BLaER1 (cell line): ENCODE data around the gene NECAB3.

ENCODE experiments used
- H3K27ac ChIP-seq: shearing (Covaris generic); formaldehyde crosslinking; 2 replicates; pipeline ENCODE4 v1.8.1; 2022
- H3K27me3 ChIP-seq: shearing (Covaris generic); formaldehyde crosslinking; 2 replicates; pipeline ENCODE4 v1.8.1; 2022
- H3K36me3 ChIP-seq: shearing (Covaris generic); formaldehyde crosslinking; 2 replicates; pipeline ENCODE4 v1.8.1; 2022
- H3K4me1 ChIP-seq: shearing (Covaris generic); formaldehyde crosslinking; 2 replicates; pipeline ENCODE4 v1.8.1; 2022
- H3K4me2 ChIP-seq: shearing (Covaris generic); formaldehyde crosslinking; 2 replicates; pipeline ENCODE4 v1.8.1; 2022
- H3K4me3 ChIP-seq: shearing (Covaris generic); formaldehyde crosslinking; 2 replicates; pipeline ENCODE4 v1.8.1; 2022
- H3K9ac ChIP-seq: shearing (Covaris generic); formaldehyde crosslinking; 2 replicates; pipeline ENCODE4 v1.8.1; 2022
- H3K9me3 ChIP-seq: shearing (Covaris generic); formaldehyde crosslinking; 2 replicates; pipeline ENCODE4 v1.8.1; 2022
- H4K20me1 ChIP-seq: shearing (Covaris generic); formaldehyde crosslinking; 2 replicates; pipeline ENCODE4 v1.8.1; 2022
- Cebpa-rat ChIP-seq: shearing (Covaris generic); IDR thresholded peaks from 2 replicates; pipeline ENCODE4 v1.8.1; 2022

The NECAB3 gene

DNA sequence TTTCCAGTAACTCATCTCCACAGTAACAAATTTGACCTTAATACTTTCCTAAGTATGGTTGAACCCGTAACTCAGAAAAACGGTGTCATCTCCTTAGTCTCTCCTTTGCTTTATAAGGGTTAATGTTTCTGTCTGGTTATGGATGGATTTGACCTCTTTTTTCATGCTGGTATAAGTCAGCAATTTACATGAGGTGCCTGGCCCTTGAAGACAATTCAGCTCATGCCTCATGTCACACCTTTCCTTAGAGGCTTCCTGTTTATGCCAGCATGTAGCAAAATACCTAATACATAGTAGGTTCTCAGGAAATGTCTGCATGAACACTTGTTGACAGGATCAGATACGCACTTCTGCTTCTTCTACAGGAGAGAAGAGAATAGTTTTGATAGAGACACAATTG lies 49.8 kb downstream of the NECAB3 start:
- 0 out of 2 replicates have a peak, but pooled peaks cover 12% of the 10 kb centered on the region for H4K20me1 ChIP-seq
- no peak overlapping the region for H3K4me2 ChIP-seq
- no peak overlapping the region for H3K4me3 ChIP-seq
- H3K9ac ChIP-seq = no peak overlapping the region
- no peak overlapping the region for H3K27ac ChIP-seq
- no peaks in the 10 kb centered on the region for H3K9me3 ChIP-seq
- TF ChIP-seq Cebpa-rat = no peak
- H3K27me3 ChIP-seq = no peaks in the 10 kb centered on the region
- H3K4me1 ChIP-seq = peaks cover 4% of the 10 kb centered on the region; the same call in 1 of the 2 replicates
- peaks cover 73% of the 10 kb centered on the region for H3K36me3 ChIP-seq

DNA sequence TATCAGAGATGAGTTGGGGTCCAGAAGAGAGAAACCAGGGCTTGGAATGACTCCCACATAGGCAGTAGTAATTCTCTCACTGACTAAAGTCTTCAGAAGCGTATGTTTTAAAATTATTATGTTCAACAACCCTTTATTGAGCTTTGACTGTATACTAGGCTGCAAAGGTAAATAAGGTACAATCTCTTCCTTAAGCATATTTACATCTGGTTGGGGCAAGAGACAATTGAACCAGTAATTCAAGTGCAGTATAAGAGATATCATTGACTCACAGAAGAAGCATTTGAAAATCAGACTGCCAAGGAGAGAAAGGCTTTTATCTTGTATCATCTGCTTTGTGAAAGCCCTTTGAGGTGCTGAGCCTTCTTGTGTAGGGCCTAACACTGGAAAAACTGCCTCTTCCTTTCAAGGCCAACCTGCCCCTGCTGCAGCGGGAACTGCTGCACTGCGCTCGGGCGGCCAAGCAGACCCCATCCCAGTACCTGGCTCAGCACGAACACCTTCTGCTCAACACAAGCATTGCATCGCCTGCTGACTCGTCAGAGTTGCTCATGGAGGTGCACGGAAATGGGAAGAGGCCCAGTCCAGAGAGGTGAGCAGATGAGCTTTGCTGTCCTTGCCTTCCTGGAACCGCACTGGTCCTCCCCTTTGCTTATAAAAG lies 51.4 kb downstream of the NECAB3 start:
- Histone ChIP-seq H3K27ac (no peak overlapping the region), H3K27me3 (no peaks in the 10 kb centered on the region), H4K20me1 (0 out of 2 replicates have a peak, but pooled peaks cover 12% of the 10 kb centered on the region), H3K4me2 (no peak overlapping the region), H3K4me3 (no peak overlapping the region), H3K36me3 (peaks cover 65% of the 10 kb centered on the region), H3K9ac (no peak overlapping the region), H3K4me1 (peaks cover 4% of the 10 kb centered on the region; the same call in 1 of the 2 replicates), H3K9me3 (no peaks in the 10 kb centered on the region)
- no peak for TF ChIP-seq Cebpa-rat

GRCh38 chr20:33621717-33622400 lies 52.4 kb downstream of the NECAB3 start:
- H3K4me2 ChIP-seq = no peak overlapping the region

GRCh38 chr20:33612001-33612400 lies 62.2 kb downstream of the NECAB3 start:
- Histone ChIP-seq H4K20me1 (0 out of 2 replicates have a peak, but pooled peaks cover 3% of the 10 kb centered on the region), H3K9ac (no peak overlapping the region), H3K27me3 (no peaks in the 10 kb centered on the region), H3K4me3 (no peak overlapping the region), H3K4me1 (0 out of 2 replicates have a peak, but pooled peaks cover 4% of the 10 kb centered on the region), H3K9me3 (no peaks in the 10 kb centered on the region), H3K4me2 (no peak overlapping the region), H3K27ac (no peak overlapping the region), H3K36me3 (peaks cover 87% of the 10 kb centered on the region)
- no peak for TF ChIP-seq Cebpa-rat

More at GRCh38 chr20:33621717-33622400, 52.4 kb downstream of the NECAB3 start:
- H4K20me1 ChIP-seq = 0 out of 2 replicates have a peak, but pooled peaks cover 15% of the 10 kb centered on the region
- H3K36me3 ChIP-seq = peaks cover 61% of the 10 kb centered on the region
- no peak overlapping the region for H3K27ac ChIP-seq
- peaks cover 4% of the 10 kb centered on the region; the same call in 1 of the 2 replicates for H3K4me1 ChIP-seq
- H3K4me3 ChIP-seq = no peak overlapping the region
- no peak overlapping the region for H3K9ac ChIP-seq
- no peaks in the 10 kb centered on the region for H3K9me3 ChIP-seq
- H3K27me3 ChIP-seq = no peaks in the 10 kb centered on the region
- TF ChIP-seq Cebpa-rat = no peak

DNA sequence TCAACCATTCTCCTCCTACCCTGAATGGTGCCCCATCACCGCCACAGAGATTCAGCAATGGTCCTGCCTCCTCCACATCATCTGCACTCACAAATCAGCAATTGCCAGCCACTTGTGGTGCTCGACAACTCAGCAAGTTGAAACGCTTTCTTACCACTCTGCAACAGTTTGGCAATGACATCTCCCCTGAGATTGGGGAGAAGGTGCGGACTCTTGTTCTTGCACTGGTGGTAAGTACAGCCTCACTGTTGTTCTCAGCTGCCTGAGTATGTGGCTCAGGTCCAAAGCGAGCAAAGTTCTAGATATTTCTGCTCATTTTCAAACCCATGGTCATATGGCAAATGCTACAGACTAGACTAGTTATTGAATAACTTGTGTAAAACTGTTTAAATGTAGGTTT lies 63.1 kb downstream of the NECAB3 start:
- H3K9me3 ChIP-seq = no peaks in the 10 kb centered on the region
- H4K20me1 ChIP-seq = no peaks in the 10 kb centered on the region
- no peak for TF ChIP-seq Cebpa-rat
- H3K4me2 ChIP-seq = no peak overlapping the region
- no peak overlapping the region for H3K27ac ChIP-seq
- H3K4me1 ChIP-seq = 0 out of 2 replicates have a peak, but pooled peaks cover 4% of the 10 kb centered on the region
- H3K27me3 ChIP-seq = no peaks in the 10 kb centered on the region
- no peak overlapping the region for H3K9ac ChIP-seq
- no peak overlapping the region for H3K4me3 ChIP-seq
- peaks cover 86% of the 10 kb centered on the region for H3K36me3 ChIP-seq

- Histone ChIP-seq H3K27ac (no peak overlapping the region), H4K20me1 (no peaks in the 10 kb centered on the region), H3K4me2 (no peak overlapping the region), H3K4me3 (no peak overlapping the region), H3K4me1 (0 out of 2 replicates have a peak, but pooled peaks cover 4% of the 10 kb centered on the region), H3K9me3 (no peaks in the 10 kb centered on the region), H3K9ac (no peak overlapping the region), H3K36me3 (peaks cover 72% of the 10 kb centered on the region), H3K27me3 (no peaks in the 10 kb centered on the region)
- no peak for TF ChIP-seq Cebpa-rat
These were observed 64.7 kb downstream of the NECAB3 start for GRCh38 chr20:33609504-33609903.
